GM18867 (cell line): Measurements from ENCODE around the gene RBMS1.
A peak's percentile ranks its signal among the peaks of the same experiment; 100 is the strongest.

ENCODE experiments used
- ATAC-seq: cut with Tn5 transposase; IDR thresholded peaks from one replicate; pipeline ENCODE4 v1.9.1; 2021; ENCODE audit warnings: mild to moderate bottlenecking, moderate library complexity; ENCODE audit not compliant: unreplicated experiment

The RBMS1 gene

DNA sequence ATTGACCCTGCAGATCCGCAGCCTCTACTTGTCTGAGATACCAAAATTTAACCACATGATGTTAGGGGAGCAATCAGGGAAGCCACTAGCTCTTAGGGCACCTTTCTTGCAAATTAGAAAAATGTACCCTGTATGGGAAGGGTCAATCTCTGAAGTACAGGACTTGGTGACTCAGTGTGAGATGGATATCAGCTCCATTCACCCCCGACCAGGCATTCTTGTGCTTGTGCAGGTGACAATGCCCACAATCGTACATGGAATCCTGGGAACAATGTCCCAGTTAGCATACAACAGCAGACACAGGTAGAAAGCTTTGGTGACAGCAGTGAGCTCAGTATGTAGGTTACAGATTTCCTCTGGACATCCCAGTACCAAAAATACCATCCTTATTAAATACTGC, 155.9 kb downstream of the RBMS1 start:
- no peak for ATAC-seq

DNA sequence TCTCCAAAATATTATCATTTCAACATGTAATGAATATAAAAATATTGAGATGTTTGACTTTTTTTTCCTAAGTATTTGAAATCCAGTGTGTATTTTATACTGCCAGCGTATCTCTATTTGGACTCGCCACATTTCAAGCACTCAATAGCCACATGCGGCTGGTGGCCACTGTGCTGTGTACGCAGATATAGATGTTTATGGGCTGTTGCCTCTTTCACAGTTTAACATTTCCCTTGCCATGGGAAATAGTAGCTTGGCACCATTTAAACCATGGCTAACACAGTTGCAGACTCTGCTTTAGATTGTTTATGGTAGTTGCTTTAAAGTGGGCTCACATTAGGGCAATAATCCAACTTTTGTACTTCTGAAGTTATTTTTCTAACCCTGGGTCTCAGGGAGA, 157.0 kb downstream of the RBMS1 start:
- ATAC-seq, result no peak

DNA sequence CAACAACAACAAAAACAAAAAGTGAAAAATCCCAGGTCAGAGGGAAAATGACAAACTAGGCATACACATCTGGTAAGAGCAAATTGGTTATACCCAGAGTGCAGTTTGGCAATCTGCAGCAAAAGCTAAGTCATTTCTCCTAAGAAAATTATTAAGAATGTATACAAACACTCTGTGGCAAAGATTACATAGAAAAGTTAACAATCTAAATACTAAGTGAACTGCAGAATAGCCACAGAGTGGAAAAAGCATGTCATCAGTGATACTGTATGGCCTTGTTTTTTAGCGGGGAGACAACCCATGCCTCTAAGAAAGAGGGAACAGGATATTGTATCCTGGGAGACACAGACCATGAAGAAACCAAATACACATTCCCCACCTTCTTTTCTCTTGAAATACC, 157.5 kb downstream of the RBMS1 start:
- ATAC-seq, result no peak

DNA sequence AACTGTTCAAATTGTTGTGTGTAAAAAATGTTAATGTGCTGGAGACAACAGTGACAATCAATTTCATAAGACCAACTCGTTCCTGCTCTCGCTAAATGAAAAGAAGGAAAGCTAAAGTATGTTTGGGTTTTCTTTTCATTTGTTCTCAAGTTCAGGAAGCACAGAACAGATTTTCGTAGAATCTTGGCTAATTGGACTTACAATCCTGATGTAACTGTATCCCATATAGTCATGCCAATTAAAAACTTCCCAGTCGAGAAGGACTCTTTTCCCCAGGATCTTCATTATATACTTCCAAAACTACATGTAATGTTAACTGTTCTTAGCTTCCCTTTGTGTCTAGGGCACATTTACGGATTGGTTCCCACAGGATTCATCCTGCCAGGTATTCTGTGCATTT, 158.2 kb downstream of the RBMS1 start:
- no peak for ATAC-seq

DNA sequence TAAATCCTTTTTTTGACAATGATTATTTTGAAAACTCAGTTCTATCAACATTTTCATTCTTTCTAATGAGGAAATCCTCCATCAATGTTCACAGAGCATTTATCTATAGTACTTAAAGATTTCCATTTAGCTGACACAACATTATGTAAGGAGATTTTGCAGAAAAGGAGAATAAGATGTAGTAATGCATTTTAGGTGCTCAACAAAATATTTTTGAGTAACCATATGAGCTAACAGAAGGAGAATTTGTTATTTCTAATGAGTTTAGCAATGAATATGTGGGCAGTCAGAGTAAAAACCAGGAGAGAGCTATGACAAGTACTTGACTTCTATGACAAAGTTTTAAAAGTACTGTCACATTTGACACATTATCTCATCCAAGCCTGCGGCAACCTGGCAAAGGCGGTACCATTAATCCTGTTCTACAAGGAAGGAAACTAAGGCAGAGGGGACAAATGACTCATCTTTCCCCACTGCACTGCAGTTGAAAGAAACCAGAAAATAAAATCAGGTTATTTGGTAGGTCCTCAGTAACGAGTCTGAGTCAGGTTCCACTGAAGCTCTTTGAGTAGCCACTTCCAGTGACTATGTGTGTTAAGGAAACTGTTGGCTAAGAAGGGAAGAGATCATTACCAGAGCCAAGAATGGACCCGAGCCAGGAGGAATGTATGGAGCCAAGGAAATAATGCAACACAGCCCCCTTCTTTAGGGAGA, 159.4 kb downstream of the RBMS1 start:
- no peak for ATAC-seq

DNA sequence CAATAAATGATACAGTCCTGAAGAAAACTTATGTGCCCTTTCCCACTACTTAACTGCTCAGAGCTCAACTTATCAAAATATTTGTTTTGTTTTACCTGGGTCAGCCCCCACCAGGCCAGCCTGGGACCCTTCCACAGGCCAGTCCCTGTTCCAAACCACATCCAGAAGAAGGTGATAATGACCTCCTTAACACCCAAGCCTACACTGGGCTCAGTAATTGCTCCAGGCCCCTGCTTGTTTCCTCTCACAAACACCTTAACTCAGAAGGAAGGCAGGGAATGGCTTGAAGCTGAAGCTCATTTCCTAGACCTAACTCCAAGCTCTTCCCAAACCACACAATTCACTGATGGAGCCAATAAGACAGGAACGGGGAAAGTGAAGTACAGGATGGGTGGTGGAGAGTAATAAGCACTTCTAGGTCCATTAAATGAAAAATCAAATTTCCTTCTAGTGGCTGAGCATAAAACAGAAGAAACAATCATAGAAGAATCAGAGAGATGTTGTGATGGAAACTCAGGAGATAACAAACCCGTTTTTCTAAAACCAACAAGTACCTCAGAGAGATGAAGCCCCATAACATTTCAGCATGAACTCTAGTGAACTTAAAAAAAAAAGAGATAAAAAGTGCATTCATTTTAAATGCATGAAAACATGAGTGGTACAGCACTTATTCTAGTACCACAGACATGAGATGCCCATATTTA, 160.1 kb downstream of the RBMS1 start:
- ATAC-seq, result no peak

DNA sequence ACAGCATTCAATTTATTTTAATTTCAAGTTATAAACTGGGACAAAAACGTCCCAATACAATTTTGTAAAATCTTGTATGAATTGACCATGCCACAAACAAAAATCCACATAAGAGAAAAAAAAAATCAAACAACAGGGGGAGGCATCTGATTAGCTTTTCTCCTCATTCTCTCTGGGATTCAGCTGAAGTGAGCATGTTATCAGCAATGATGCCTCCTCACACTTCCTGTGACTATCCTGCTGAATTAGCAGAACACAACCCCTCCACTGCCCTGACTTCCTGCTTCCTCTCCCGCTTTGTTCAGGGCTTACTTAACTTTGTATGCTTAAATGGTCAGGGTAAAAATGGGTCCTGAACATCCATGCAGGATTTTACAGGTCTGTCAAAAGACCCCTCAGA, 161.3 kb downstream of the RBMS1 start:
- ATAC-seq, result no peak

DNA sequence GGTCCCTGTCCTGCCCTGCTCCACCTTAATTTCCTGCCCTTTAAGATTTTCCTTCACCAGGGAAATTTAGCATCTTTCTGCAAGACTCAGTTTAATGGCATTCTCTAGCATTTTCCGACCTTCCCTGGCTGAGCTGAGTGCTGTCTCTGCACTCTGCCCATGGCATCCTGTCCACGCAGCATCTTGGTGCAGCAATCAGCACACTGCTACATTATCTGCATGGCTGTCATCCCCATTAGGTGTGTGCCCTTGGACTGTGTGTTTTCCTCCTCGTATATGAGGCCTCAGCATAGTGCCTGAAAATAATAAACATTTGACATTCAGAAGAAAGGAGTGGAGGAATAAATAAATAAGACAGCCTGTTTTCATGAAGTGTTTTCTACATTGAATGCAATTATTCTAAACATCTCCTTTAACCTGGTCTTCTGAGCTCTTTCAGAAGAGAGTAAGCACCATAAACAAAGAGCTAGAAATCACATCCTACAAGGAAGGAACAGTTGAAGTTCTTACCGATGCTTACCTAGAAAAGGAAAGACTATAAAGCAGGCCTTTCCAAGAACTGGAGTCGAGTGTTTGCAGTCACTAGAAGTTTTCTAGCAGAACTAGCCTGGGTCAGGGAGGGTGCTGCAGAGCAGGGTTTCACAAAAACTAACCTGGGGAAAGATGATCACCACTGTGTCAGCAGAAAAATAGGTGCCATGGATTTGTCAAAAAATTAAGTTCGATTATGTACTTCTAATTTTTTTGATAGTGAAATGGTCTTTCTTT, 162.2 kb downstream of the RBMS1 start:
- ATAC-seq, result no peak

DNA sequence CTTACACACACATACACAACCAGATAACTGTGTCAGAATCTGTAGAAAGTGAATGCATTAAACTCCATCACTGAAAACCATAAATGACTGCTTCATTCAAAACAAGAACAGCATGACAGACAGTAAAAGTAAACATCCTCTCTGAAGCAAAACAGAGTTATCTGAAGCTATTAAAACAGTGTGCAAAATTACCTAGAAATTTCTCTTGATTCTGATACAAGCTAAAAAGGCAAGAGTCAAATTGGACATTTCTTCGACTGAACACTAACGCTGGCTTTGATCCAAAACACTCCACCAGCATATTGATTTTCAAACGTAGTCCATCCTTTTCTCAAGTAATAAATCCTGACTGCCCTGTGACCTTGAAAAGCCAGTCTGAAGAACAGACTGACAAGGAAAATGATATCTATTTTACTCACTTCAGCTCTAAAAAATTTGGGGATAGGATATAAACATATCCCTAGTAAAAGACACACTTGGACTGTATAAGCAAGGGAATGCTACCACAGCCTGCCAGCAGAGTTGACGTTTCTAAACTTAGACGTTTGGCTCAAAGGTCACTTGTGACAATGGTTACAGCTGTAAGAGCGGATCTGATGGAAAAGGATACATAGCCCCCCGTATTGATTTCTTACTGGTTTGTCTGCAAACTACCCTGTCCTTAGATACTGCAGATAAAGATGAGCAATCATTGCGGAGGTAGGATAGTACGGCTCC, 164.6 kb downstream of the RBMS1 start:
- ATAC-seq, result no peak

DNA sequence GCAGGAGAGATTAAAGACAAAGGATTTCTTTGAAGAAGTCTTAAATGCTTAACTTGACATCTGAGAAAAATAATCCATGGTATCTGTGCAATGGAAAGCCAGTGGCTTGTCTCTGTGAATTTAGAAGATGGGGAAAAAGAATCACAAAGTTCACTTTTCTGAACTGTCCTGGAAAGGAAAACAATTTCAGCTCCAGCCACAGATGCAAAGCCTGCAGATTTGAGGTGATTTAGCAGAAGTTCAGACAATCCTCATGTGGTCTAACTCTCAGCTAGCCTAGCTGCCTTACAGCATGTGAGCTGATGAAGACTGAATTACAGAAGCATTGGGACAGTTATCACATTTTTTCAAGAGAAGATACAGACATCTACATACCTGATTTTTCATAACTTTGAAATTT, 166.8 kb downstream of the RBMS1 start:
- ATAC-seq, result no peak

DNA sequence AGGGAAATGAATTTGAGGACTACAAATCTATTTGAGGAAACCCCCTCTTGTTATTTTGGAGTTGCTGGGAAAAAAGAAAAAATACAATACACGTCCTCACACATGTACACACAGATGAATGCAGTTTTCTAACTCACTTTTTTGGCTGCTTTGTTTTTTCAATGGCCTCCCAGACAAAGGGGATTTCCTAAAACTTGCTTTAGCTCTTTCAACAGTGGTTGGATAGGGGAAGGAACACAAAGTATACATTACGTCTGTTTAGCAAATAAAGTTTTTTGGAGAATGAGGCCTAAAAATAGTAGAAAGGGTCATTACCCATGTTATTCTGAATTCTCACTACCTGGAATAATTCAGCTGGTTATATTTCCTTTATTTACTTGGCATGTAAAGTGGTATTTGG, 168.2 kb downstream of the RBMS1 start:
- ATAC-seq, result no peak

DNA sequence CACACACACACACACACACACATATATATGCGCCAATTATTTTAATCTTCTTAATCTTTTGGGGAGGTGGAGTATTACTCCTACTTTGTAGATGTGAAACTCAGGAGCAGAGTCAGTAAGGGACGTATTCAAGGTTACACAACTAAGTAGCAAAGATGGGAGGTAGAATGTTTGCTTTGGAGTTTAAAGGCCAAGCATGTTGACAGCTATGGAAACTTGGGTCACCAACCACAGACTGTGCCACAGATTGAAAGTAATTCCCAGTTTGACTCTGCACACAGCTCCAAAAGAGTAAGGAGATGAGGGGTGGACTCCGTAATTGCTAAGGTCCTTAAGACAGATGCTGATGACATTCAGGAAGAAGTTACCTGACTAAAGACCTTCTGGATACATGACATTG, 168.7 kb downstream of the RBMS1 start:
- no peak for ATAC-seq

DNA sequence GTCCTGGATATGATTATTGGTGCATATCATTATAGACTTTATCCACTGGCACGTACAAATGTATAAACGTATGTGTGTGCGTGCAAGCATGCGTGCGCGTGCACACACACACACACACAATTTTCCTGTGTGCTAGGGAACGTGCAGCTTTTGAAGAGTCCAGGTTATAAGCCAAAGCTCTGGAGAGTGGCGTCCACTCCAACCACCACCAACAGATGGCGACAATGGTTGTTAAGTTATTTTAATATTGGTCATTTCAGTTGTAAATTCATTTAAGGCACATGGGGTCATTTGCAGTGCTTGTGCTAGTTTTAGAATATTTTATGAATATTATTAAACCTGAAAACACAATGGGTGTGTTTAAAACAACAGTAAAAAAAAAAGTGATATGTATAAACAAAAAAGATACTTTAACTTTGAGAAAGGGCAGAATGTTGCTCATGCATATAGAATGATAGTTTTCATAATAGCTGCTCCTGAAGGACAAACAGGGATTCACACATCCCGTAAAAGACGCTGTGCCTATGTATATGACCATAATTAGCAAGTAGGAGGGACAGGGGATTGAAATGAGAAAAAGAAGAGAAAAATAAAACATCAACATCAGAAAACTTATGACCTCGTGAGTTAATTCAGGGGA, 169.3 kb downstream of the RBMS1 start:
- peak; percentile 65 for ATAC-seq

DNA sequence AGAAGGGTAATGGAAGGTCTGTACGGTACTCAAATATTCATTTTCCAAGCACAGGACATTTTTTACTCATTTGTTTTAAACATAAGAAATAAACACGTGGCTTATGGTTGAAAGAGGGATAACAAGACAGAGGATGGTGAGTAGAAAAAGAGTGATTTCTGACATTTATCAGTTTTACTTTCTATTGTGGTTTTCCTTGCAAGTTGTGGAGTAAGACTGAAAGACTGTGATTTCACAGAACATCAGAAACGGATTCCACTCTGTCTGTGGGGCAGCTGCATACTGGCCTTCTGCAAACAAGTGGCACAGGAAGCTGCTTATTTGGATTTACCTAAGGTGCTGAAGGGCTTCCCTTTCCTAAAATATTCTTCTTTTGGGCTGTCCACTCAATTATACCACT, 171.3 kb downstream of the RBMS1 start:
- peak; percentile 71 for ATAC-seq

DNA sequence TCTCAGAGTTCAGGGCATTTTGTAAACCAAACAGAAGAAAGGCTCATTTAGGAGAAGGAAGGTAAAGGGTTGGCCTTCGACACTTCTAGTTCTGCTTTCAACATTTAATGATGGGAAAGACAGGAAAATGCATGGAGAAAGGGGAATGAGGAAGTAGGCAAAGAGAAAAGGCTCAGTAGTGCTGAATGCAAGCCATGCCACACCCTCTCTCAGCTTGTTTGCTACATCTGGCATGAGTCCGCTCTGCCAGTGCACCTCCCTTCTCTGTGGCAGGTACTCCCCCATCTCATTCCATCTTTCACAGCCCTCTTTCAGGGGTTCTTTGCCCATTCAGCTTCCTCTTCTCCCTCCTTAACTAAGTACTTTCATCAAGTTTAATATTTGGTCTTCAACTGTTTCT, 172.6 kb downstream of the RBMS1 start:
- no peak for ATAC-seq

DNA sequence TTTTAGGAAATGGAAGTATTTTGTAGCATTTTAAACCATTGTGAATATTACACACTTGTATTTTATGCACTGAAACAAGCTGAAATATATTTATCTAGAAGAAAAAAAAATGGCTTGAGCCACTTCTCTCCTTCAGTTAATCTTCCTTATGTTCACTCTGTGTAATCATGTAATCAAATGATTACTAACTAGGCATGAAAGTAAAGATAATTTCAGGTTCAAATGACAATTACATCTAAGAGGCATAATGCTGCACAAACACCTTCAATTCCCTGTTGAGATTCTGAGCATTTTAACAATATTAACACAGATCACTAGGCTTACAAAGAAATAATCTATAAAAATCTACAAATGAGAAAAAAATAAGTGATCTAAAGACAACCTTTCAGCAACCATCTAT, 173.9 kb downstream of the RBMS1 start:
- ATAC-seq, result no peak

DNA sequence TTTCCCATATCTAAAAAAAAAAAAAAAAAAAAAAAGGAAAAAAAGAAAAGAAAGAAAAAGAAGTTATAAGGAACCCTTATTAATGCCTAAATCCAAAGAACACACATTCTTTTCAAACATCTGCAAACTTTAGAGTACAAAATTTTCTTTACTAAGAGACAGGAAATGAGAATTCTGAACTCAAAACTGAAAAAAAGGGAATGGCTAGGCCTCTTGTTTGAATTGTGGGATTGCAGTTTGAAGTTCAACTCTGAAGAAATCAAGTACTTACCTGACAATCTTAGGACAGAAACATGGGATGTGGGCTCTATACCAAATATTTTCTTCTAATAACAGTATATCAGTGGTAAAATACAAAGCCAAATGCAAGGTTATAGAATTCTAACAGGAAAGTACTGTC, 175.4 kb downstream of the RBMS1 start:
- ATAC-seq, result no peak

DNA sequence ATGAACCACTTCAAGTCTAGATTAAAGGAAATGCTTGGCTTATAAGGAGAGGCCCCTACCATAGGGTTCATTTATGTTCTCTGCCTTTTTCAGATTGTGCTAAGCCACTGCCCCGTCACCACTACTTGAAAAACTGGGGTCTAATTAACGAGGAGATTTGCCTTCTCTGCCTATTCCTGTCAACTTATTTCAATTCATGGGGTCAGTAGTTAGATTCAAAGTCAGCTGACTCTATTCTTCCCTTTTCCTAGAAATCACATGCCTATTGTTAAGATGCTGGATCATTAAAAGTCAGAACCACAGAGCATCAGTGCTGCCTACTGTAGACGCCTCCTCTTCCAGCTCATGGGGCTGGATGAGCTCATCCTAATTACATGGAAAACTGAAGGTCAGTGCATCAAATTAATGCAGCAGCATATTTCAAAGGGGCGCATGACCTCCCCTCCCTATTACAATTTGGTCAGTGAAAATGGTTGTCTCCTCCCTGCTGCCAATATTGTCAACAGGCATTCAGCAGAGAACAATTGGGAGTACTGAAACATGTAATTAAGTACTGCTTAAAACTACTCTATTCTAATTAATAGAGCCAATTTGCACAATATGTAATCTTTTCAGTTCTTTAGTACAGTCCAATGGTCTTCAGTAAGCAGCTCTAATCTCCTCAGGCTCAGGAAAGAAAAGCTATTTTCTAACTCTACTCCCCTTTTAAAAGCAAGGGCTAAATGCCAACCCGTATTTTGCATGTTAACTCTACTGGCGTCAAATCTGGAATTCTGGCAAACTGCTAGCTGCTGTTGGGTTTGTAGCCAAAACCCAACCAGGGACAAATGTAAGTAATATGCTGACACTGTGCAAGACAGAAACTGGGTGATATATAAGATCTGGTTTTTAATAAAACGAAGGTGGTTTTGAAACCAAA, 176.2 kb downstream of the RBMS1 start:
- no peak for ATAC-seq

DNA sequence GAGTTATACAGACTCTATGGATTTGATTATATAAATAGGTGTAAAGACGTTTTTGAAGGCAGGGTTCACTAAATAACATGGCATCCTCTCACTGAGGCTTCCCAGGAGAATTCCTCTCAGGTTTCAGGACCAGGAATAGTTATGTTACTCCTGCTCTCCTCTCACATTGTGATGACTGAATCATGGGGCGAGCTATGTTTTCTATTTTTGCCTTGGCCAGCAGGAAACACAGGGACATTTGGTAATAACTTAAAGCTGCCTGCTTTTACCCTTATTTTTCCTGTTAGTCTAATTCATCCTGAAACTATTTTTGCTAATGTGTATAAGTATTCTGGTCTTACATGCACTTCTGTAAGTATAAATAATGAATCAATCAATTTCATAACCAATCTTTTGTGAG, 178.3 kb downstream of the RBMS1 start:
- ATAC-seq, result no peak
